GM21515 (cell line): ENCODE measurements around the gene ITIH4.

Source experiments
- ATAC-seq: cut with Tn5 transposase; IDR thresholded peaks from one replicate; pipeline ENCODE4 v1.9.1; 2021; ENCODE audit not compliant: unreplicated experiment

ITIH4 gene

GRCh38 chr3:52773361-52774065, 57.0 kb downstream of the ITIH4 start:
- no peak for ATAC-seq

- ATAC-seq: no peak
Measured at GRCh38 chr3:52771702-52772101, 58.8 kb downstream of the ITIH4 start.

- ATAC-seq: no peak
Measured at GRCh38 chr3:52771334-52771681, 59.2 kb downstream of the ITIH4 start.

DNA sequence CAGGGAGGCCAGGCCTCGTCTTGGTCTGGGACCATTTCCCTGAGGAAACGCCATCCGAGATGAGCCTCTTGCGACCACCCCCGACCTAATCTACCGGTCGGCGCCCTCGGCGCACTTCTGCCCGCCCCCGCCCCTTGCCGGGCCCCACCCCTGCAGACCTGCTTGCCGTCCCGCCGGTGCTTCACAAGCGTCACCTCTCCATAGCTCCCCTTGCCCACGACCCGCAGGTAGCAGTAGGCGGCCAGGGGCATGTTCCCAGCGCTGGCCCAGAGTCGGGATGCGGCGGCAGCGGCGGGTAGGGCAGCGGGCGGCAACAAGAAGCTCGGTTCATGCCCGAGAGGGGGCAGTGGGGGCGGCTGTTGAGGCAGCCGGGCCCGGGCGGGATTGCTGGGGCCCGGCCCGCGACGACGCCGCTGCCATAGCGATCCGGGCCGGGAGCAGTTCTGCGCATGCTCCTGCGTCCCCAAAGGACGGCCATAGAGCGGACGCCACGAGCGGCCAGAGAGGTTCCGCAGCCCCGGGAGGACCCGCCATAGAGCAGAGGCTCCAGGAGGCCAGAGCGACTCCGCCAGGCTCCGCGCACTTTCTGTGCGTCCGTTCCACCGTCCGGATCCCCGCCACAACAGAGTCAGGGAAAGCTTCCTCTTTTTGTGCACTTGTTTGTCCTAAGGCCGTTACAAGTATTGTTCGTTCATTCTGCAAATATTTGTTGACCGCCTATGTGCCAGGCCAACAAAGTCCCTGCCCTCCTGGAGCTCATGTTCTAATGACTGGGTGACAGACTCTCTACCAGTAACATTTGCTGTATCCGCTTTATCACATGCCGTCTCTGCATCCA, 59.8 kb downstream of the ITIH4 start, which contains the start of gene NEK4:
Gene NEK4, minus strand, starts transcription at position 445 of the 838 bp plus-strand sequence. Its CDS starts 194 bp downstream, at position 251.
- peak; percentile 92 for ATAC-seq

DNA sequence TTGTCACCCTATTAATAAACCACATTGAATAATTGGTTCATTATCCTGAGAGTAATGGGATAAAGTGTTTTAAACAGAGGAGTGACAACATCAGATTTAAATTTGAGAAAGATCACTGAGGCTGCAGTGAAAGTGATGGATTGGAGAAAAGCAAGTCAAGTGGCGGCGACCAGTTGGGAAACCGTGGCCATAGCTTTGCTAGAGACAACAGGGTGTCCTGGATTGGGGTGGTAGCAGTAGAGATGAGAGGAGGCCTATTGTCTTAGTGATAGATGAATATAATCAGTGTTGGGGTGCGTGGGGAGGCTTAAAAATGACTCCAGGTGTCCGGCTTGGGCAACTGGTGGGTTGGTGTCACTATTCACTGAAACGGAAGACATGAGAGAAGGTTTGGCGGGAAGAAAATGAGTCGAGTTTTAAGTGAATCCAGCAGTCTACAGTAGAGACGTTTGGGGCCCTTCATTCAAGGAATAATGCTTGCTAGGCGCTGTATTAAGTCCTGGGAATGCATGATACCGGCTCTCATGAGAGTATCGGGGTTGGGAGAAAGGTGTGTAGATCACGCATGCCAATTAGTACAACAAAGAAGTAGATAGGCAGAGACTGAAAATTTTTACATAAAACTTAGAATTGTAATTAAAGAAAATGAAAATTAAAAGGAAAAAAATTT, 60.6 kb downstream of the ITIH4 start:
- ATAC-seq: no peak

DNA sequence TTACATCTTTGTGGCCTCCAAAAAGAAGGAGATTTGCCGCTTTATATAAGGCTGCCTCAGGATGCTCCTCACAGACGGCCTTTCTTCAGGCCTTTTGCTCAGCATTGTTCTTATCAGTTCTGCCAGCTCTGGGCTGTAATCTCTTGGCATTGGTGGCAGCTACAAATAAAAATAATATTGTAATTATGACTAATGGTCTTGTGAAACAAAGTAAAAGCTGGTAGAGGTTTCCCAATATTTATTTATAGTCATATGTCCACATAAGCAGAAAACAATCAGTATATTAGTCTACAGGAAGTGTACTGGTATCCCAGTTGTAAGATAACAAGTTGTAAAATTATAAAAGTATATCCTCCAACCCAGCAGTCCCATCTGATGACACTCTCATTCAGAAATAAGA, 67.0 kb downstream of the ITIH4 start:
- ATAC-seq: no peak
